ENCODE results near the gene LIN37. TPM values are rescaled to one million over a fixed set of nuclear protein-coding genes. Genes with fewer than 3 reads are reported as not detected.

The LIN37 gene
- total and polyA plus RNA-seq, 9 of the 15 experiments (the other 6 are each of a cell fraction or from before 2014, with no cell fraction given): 1.2 to 12.5 (median 8.6) TPM

- TF ChIP-seq REST (IDR thresholded peaks at IDR 0.05; ENCODE audit: borderline replicate concordance) (no peak), REST (CRISPR knock-in tag; IDR thresholded peaks at IDR 0.05; ENCODE audit: low read depth) (0 out of 2 replicates have a peak, but pooled peaks have one; percentile 2), ZNF589 (CRISPR knock-in tag; IDR thresholded peaks at IDR 0.05; ENCODE audit: low read depth) (no peak), ZNF398 (CRISPR knock-in tag; IDR thresholded peaks at IDR 0.05) (no peak), SMAD4 (CRISPR knock-in tag; conservative IDR thresholded peaks at IDR 0.05) (peak; percentile 63), ZNF41 (CRISPR knock-in tag; conservative IDR thresholded peaks at IDR 0.05) (no peak), CHCHD3 (CRISPR knock-in tag; IDR thresholded peaks at IDR 0.05) (no peak), HDAC2 (IDR thresholded peaks at IDR 0.05) (peak; percentile 70), SFPQ (IDR thresholded peaks at IDR 0.05; ENCODE audit: low read depth, low read length) (no peak), HMG20B (CRISPR knock-in tag; IDR thresholded peaks at IDR 0.05) (no peak), ETV5 (CRISPR knock-in tag; IDR thresholded peaks at IDR 0.05; ENCODE audit: low read depth) (peak; percentile 65), RBM39 (optimal IDR thresholded peaks at IDR 0.05; ENCODE audit: low read depth, low read length) (peak; percentile 67)
- TF ChIP-seq, protein P1, sequence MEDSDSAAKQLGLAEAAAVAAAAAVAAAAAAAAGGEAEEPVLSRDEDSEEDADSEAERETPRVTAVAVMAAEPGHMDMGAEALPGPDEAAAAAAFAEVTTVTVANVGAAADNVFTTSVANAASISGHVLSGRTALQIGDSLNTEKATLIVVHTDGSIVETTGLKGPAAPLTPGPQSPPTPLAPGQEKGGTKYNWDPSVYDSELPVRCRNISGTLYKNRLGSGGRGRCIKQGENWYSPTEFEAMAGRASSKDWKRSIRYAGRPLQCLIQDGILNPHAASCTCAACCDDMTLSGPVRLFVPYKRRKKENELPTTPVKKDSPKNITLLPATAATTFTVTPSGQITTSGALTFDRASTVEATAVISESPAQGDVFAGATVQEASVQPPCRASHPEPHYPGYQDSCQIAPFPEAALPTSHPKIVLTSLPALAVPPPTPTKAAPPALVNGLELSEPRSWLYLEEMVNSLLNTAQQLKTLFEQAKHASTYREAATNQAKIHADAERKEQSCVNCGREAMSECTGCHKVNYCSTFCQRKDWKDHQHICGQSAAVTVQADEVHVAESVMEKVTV (CRISPR knock-in tag; IDR thresholded peaks at IDR 0.05): no peak
Measured at GRCh38 chr19:35740423-35741202, 7.8 kb upstream of the LIN37 start (continued).

All from K562 (cell line).